HepG2 (cell line): ENCODE results near the gene TAB3. TPM values are rescaled to one million over a fixed set of nuclear protein-coding genes. Genes with fewer than 3 reads are reported as not detected.

Source experiments
- ATAC-seq: fragments of 200-7000 bp; cut with Tn5 transposase; 3 replicates; pipeline ENCODE4 v1.9.1; 2020; ENCODE audit warnings: mild to moderate bottlenecking, moderate library complexity
- BruUV-seq: library from RNA; stranded (reverse); fragments of 400-500 nt; replicated peaks from 2 replicates; lab custom pipeline; 2021; lab: Mats Ljungman, UMichigan
- CTCF ChIA-PET: fragments of 300-600 bp; formaldehyde crosslinking; extraction: SDS; loops from one replicate; lab custom pipeline; 2021; ENCODE audit warnings: low total read pairs, inconsistent platforms, low intra/inter-chr PET ratio; lab: Yijun Ruan, JAX
- POLR2A ChIA-PET: fragments of 350-600 bp; sonication (Branson Sonifier 250); formaldehyde crosslinking; loops from one replicate; lab custom pipeline; 2020; ENCODE audit warnings: antibody characterized with exemption, inconsistent platforms; lab: Yijun Ruan, JAX
- DNase-seq: peaks from one replicate; pipeline ENCODE4 v3.0.0-alpha.2; 2015; ENCODE audit warnings: low spot score
- FAIRE-seq: peaks from 3 replicates; lab custom pipeline; 2011; peaks lifted over from hg19 to GRCh38; lab: Jason Lieb, UNC
- H2AFZ ChIP-seq: one replicate; pipeline ENCODE4 v1.6.1; 2011; ENCODE audit warnings: low read length, inconsistent platforms
- H3K27ac ChIP-seq: fragments of 300-600 bp; 3 replicates; pipeline ENCODE4 v1.8.0; 2011; ENCODE audit warnings: mixed run types, mild to moderate bottlenecking, mixed read lengths, low read length, inconsistent platforms; ENCODE audit not compliant: insufficient read depth; ENCODE audit errors: extremely low read length
- H3K27me3 ChIP-seq, 2 experiments: fragments of 200-600 bp in 1 of 2; 2 replicates in 1 of 2; 3 replicates in 1 of 2; pipeline versions ENCODE4 v1.6.0 to v1.8.0; 2011; ENCODE audit warnings: low read length in 2 of 2, mild to moderate bottlenecking in 2 of 2, moderate library complexity in 2 of 2, inconsistent platforms in 1 of 2; ENCODE audit not compliant: insufficient read depth in 2 of 2, control insufficient read depth in 1 of 2
- H3K36me3 ChIP-seq, 2 experiments: fragments of 200-600 bp in 1 of 2; replicated peaks in 1 of 2; 2 replicates in 1 of 2; 3 replicates in 1 of 2; pipeline versions ENCODE4 v1.5.1 to v1.8.0; 2011; ENCODE audit warnings: low read length in 2 of 2, inconsistent platforms in 1 of 2; ENCODE audit not compliant: insufficient read depth in 2 of 2, control insufficient read depth in 1 of 2
- H3K4me1 ChIP-seq: 2 replicates; pipeline ENCODE4 v1.5.1; 2012; ENCODE audit warnings: low read length, inconsistent platforms; ENCODE audit not compliant: insufficient read depth
- H3K4me2 ChIP-seq: 2 replicates; pipeline ENCODE4 v1.6.0; 2011; ENCODE audit warnings: low read depth, low read length, inconsistent platforms
- H3K4me3 ChIP-seq, 3 experiments: fragments of 200-600 bp in 1 of 3; sonication (generic), shearing (Covaris generic) in 1 of 3; replicated peaks in 1 of 3; 2 replicates each; pipeline ENCODE4 v1.5.1; 2011 to 2016; ENCODE audit warnings: low read length in 3 of 3, inconsistent platforms in 2 of 3, low read depth in 2 of 3, mild to moderate bottlenecking in 2 of 3, control low read depth in 1 of 3, mixed read lengths in 1 of 3; ENCODE audit not compliant: insufficient read depth in 1 of 3
- H3K79me2 ChIP-seq: one replicate; pipeline ENCODE4 v1.6.1; 2011; ENCODE audit warnings: low read length, inconsistent platforms; ENCODE audit not compliant: insufficient read depth
- H3K9ac ChIP-seq: 2 replicates; pipeline ENCODE4 v1.6.0; 2011; ENCODE audit warnings: mild to moderate bottlenecking, low read depth, low read length, inconsistent platforms; ENCODE audit not compliant: insufficient read depth
- H3K9me3 ChIP-seq: 2 replicates; pipeline ENCODE4 v1.5.1; 2012; ENCODE audit warnings: mild to moderate bottlenecking, low read length
- H4K20me1 ChIP-seq: 2 replicates; pipeline ENCODE4 v1.6.0; 2011; ENCODE audit warnings: inconsistent platforms, mild to moderate bottlenecking, low read length, moderate library complexity; ENCODE audit not compliant: insufficient read depth
- ETS1 ChIP-seq: sonication (generic); formaldehyde crosslinking; IDR thresholded peaks from 2 replicates; pipeline ENCODE4 v1.4.0; 2020; ENCODE audit warnings: missing genetic modification reagents
- KIAA2018 ChIP-seq: sonication (generic); formaldehyde crosslinking; IDR thresholded peaks from 2 replicates; pipeline ENCODE4 v1.5.0; 2020; ENCODE audit warnings: mild to moderate bottlenecking, missing genetic modification reagents, borderline replicate concordance
- PLSCR1 ChIP-seq: sonication (generic); formaldehyde crosslinking; IDR thresholded peaks from 2 replicates; pipeline ENCODE4 v1.5.0; 2020; ENCODE audit warnings: missing genetic modification reagents, mild to moderate bottlenecking, borderline replicate concordance
- SMARCE1 ChIP-seq: fragments of 450-650 bp; IDR thresholded peaks from 2 replicates; pipeline ENCODE4 v1.6.1; 2017; ENCODE audit warnings: borderline replicate concordance
- SRY ChIP-seq: sonication (generic); formaldehyde crosslinking; IDR thresholded peaks from 2 replicates; pipeline ENCODE4 v1.8.0; 2022; ENCODE audit warnings: mild to moderate bottlenecking, missing genetic modification reagents
- ZBTB21 ChIP-seq: sonication (generic); formaldehyde crosslinking; IDR thresholded peaks from 2 replicates; pipeline ENCODE4 v1.4.0; 2020; ENCODE audit warnings: missing genetic modification reagents
- ZNF609 ChIP-seq: sonication (generic); formaldehyde crosslinking; IDR thresholded peaks from 2 replicates; pipeline ENCODE4 v1.4.0; 2020; ENCODE audit warnings: mild to moderate bottlenecking, missing genetic modification reagents, borderline replicate concordance
- ZNF841 ChIP-seq: sonication (generic); formaldehyde crosslinking; IDR thresholded peaks from 2 replicates; pipeline ENCODE4 v1.8.1; 2023; ENCODE audit warnings: missing genetic modification reagents, borderline replicate concordance
- WGBS: methylation state at CpG from one replicate; pipeline ENCODE4 v1.1.6; 2017; ENCODE audit warnings: low lambda C conversion rate; 5-methylcytosine and 5-hydroxymethylcytosine counted together
- in situ Hi-C: cut with HindIII; loops from 2 replicates; pipeline ENCODE4 v1.10.0; 2017; ENCODE audit warnings: low pct_unique_long_range_greater_than_20kb; ENCODE audit not compliant: extremely low pct_ligation_motif_present
- intact Hi-C: fragments of 100-400 bp; cut with micrococcal nuclease; formaldehyde crosslinking; loops from one replicate; pipeline ENCODE4 v1.10.0; 2022; ENCODE audit not compliant: unreplicated experiment
- polyA plus RNA-seq, 8 experiments: library from polyadenylated mRNA; depleted of rRNA in 3 of 8; stranded (reverse) in 7 of 8; unstranded in 1 of 8; fragments of >200 nt; fragmentation: Illumina TruSeq in 4 of 8; extraction: Trizol in 4 of 8; gene quantifications; 2 replicates each; pipeline versions ENCODE4 v1.2.1 to v1.2.3, GENCODE V29; 2011 to 2016; ENCODE audit warnings: low read depth in 4 of 8, missing spikeins in 1 of 8, mixed read lengths in 1 of 8; ENCODE audit not compliant: insufficient read depth in 1 of 8
- total RNA-seq, 5 experiments: library from RNA; depleted of rRNA; stranded (reverse); fragments of >200 nt; fragmentation: Illumina TruSeq; extraction: Trizol; gene quantifications; 2 replicates each; pipeline ENCODE4 v1.2.3, GENCODE V29; 2016; ENCODE audit warnings: low read depth in 1 of 5

TAB3 gene
- total and polyA plus RNA-seq, 2 of the 13 experiments (the other 11 are each of a cell fraction or from before 2014, with no cell fraction given), result 27.2 to 59.8 TPM

- peak; percentile 72; the same call in 1 of the 2 replicates for TF ChIP-seq ZNF609
- TF ChIP-seq PLSCR1, result no peak
- no peak for TF ChIP-seq ZBTB21 (CRISPR knock-in tag)
These were observed 53.7 kb downstream of the TAB3 start (continued) for GRCh38 chrX:30835373-30835772.

GRCh38 chrX:30833896-30834295 lies 55.2 kb downstream of the TAB3 start:
- in situ Hi-C loops (no loop called here), intact Hi-C loops (no loop called here)
- FAIRE-seq (no peak), ATAC-seq (no peak), DNase-seq (no peak)
- H3K27me3 ChIP-seq, result no peaks in the 10 kb centered on the region
- no peak overlapping the region for H2AFZ ChIP-seq
- no peak overlapping the region for H3K9ac ChIP-seq
- H3K9me3 ChIP-seq, result no peaks in the 10 kb centered on the region
- H4K20me1 ChIP-seq, result no peaks in the 10 kb centered on the region
- no TSS peak for BruUV-seq
- peaks cover 47% of the 10 kb centered on the region for H3K4me1 ChIP-seq
- H3K79me2 ChIP-seq, result no peaks in the 10 kb centered on the region
- H3K4me2 ChIP-seq, result no peak overlapping the region
- POLR2A ChIA-PET, result no interaction called here
- CTCF ChIA-PET, result no interaction called here
- 91% methylated on average over 4 of the region's 4 CpGs for WGBS
- H3K4me3 ChIP-seq, result no peak overlapping the region
- H3K36me3 ChIP-seq, result peaks cover 1 to 14% of the 10 kb centered on the region in 2 experiments; a peak in 4 of 5 replicates
- H3K27ac ChIP-seq, result peak overlapping the region; percentile 26
- TF ChIP-seq SRY (CRISPR knock-in tag) (no peak), ZNF841 (CRISPR knock-in tag) (no peak), KIAA2018 (no peak), ETS1 (CRISPR knock-in tag) (no peak), SMARCE1 (no peak)
